ENCODE data around the gene CSF3R. TPM values are rescaled to one million over a fixed set of nuclear protein-coding genes. Genes with fewer than 3 reads are reported as not detected.
A peak's percentile ranks its signal among the peaks of the same experiment; 100 is the strongest.

The CSF3R gene
- total and polyA plus RNA-seq, 9 of the 15 experiments (the other 6 are each of a cell fraction or from before 2014, with no cell fraction given) = 0.21 to 0.86 (median 0.40) TPM; not detected in 1

DNA sequence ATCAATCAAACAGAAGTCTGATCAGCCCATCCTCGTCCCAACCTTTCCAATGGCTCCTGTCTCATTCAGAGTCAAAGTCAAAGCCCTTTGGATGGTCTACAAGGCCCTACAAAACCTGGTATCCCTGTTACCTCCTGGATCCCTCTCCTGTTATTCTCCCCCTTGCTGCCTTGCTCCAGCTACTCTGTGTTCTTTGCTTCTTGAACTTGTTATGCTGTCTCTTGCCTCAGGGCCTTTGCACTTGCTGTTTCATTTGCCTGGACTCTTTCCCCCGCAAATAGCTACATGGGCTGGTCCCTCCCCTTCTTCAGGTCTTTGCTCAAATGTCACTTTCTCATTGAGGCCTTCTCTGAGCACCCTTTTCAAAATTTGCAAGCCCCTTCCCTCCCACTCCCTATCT, 1.4 kb upstream of the CSF3R start:
- ATAC-seq (no peak), DNase-seq (ENCODE audit: extremely low read depth in 1 of 4, low spot score in 3 of 4) (no peak), FAIRE-seq (no peak)
- in situ Hi-C loops (cut with MboI) = no loop called here
- Histone ChIP-seq H3K9ac (ENCODE audit: insufficient read depth in 1 of 2, low read depth in 2 of 2, low read length in 2 of 2) (no peak overlapping the region), H3K4me3 (no peak overlapping the region), H3K27me3 (ENCODE audit: control insufficient read depth in 2 of 2, insufficient read depth in 2 of 2, low read length in 2 of 2) (no peaks in the 10 kb centered on the region), H4K20me1 (replicated peaks; ENCODE audit: control insufficient read depth, insufficient read depth, low read length) (no peaks in the 10 kb centered on the region), H3K36me3 (ENCODE audit: control insufficient read depth, insufficient read depth, low read length) (no peaks in the 10 kb centered on the region), H3K4me2 (ENCODE audit: insufficient read depth, low read length) (no peak overlapping the region), H3K9me3 (replicated peaks; ENCODE audit: control insufficient read depth, insufficient read depth, low read depth, low read length) (no peaks in the 10 kb centered on the region), H3K27ac (ENCODE audit: extremely low read depth, low read depth, low read length) (no peak overlapping the region), H3K79me2 (ENCODE audit: control insufficient read depth, insufficient read depth, low read length) (no peaks in the 10 kb centered on the region), H3K4me1 (replicated peaks in 1 of 2; ENCODE audit: control insufficient read depth in 2 of 2, insufficient read depth in 2 of 2, low read length in 2 of 2) (peaks cover 36 to 44% of the 10 kb centered on the region in 2 experiments), H3K9me1 (ENCODE audit: control insufficient read depth, insufficient read depth, low read length) (no peaks in the 10 kb centered on the region), H2AFZ (ENCODE audit: low read depth, low read length) (no peak overlapping the region)
- ChIA-PET POLR2A (interaction anchor here (0.6 to 2.5 kb wide), 2 partner anchors 8 to 47 kb away, joined by 3 to 14 read pairs; no protein-coding TSS in a partner anchor), CTCF (ENCODE audit: low intra/inter-chr PET ratio) (no interaction called here)
- WGBS (ENCODE audit: insufficient coverage, low coverage, missing lambda C conversion rate) = 40% methylated on average over 2 of the region's 2 CpGs
- intact Hi-C loops (cut with micrococcal nuclease) = no loop called here
- TF ChIP-seq PTBP1 (IDR thresholded peaks at IDR 0.05; ENCODE audit: low read depth, low read length) (0 out of 2 replicates have a peak, but pooled peaks have one; percentile 52), BCOR (IDR thresholded peaks at IDR 0.05) (peak; percentile 74), SMARCA5 (IDR thresholded peaks at IDR 0.05) (peak; percentile 78; the same call in 1 of the 2 replicates), RBM25 (IDR thresholded peaks at IDR 0.05; ENCODE audit: low read depth, low read length, severe bottlenecking) (peak; percentile 85), KDM1A (IDR thresholded peaks at IDR 0.05) (peak; percentile 14 to 45; a peak in 1 of 4 replicates)
- TF ChIP-seq, protein P1, sequence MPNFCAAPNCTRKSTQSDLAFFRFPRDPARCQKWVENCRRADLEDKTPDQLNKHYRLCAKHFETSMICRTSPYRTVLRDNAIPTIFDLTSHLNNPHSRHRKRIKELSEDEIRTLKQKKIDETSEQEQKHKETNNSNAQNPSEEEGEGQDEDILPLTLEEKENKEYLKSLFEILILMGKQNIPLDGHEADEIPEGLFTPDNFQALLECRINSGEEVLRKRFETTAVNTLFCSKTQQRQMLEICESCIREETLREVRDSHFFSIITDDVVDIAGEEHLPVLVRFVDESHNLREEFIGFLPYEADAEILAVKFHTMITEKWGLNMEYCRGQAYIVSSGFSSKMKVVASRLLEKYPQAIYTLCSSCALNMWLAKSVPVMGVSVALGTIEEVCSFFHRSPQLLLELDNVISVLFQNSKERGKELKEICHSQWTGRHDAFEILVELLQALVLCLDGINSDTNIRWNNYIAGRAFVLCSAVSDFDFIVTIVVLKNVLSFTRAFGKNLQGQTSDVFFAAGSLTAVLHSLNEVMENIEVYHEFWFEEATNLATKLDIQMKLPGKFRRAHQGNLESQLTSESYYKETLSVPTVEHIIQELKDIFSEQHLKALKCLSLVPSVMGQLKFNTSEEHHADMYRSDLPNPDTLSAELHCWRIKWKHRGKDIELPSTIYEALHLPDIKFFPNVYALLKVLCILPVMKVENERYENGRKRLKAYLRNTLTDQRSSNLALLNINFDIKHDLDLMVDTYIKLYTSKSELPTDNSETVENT (CRISPR knock-in tag; IDR thresholded peaks at IDR 0.05) = no peak
- TF ChIP-seq, protein P2, sequence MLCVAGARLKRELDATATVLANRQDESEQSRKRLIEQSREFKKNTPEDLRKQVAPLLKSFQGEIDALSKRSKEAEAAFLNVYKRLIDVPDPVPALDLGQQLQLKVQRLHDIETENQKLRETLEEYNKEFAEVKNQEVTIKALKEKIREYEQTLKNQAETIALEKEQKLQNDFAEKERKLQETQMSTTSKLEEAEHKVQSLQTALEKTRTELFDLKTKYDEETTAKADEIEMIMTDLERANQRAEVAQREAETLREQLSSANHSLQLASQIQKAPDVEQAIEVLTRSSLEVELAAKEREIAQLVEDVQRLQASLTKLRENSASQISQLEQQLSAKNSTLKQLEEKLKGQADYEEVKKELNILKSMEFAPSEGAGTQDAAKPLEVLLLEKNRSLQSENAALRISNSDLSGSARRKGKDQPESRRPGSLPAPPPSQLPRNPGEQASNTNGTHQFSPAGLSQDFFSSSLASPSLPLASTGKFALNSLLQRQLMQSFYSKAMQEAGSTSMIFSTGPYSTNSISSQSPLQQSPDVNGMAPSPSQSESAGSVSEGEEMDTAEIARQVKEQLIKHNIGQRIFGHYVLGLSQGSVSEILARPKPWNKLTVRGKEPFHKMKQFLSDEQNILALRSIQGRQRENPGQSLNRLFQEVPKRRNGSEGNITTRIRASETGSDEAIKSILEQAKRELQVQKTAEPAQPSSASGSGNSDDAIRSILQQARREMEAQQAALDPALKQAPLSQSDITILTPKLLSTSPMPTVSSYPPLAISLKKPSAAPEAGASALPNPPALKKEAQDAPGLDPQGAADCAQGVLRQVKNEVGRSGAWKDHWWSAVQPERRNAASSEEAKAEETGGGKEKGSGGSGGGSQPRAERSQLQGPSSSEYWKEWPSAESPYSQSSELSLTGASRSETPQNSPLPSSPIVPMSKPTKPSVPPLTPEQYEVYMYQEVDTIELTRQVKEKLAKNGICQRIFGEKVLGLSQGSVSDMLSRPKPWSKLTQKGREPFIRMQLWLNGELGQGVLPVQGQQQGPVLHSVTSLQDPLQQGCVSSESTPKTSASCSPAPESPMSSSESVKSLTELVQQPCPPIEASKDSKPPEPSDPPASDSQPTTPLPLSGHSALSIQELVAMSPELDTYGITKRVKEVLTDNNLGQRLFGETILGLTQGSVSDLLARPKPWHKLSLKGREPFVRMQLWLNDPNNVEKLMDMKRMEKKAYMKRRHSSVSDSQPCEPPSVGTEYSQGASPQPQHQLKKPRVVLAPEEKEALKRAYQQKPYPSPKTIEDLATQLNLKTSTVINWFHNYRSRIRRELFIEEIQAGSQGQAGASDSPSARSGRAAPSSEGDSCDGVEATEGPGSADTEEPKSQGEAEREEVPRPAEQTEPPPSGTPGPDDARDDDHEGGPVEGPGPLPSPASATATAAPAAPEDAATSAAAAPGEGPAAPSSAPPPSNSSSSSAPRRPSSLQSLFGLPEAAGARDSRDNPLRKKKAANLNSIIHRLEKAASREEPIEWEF (CRISPR knock-in tag; IDR thresholded peaks at IDR 0.05) = no peak
- no TSS peak for BruUV-seq (replicated peaks)

All from K562 (cell line).